ENCODE results near the gene PTPRD.
A peak's percentile ranks its signal among the peaks of the same experiment; 100 is the strongest.

PTPRD gene

DNA sequence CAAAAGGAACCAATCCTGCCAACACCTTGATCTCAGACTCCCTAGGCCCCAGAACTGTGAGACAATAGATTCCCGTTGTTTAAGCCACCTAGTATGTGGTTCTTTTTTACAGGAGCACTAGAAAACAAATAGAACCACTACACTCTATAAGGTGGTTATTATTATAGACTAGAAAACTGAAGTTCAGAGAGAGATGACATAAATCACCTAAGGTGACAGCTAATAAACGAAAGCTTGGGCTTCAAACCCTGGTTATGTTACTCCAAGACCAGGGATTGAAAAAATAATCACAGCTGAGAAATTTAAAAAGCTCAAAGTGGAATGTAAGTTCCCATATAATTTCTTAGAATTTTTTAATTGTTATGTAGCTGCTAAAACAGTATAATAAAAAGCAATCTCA, 2097.1 kb downstream of the PTPRD start:
- Histone ChIP-seq H3K9me3 (ENCODE audit: insufficient read depth, low read depth, low read length) (no peaks in the 10 kb centered on the region), H3F3A (ENCODE audit: low read depth) (no peaks in the 10 kb centered on the region), H3K36me3 (ENCODE audit: insufficient read depth, low read length) (peaks cover 50% of the 10 kb centered on the region), H3K9me2 (replicated peaks; ENCODE audit: low read depth, low read length) (no peaks in the 10 kb centered on the region), H2AFZ (ENCODE audit: low read length) (no peak overlapping the region), H3K79me2 (ENCODE audit: insufficient read depth, low read length) (peaks cover 4% of the 10 kb centered on the region; the same call in 1 of the 2 replicates), H3K27me3 (ENCODE audit: insufficient read depth, low read length, poor library complexity, severe bottlenecking) (no peaks in the 10 kb centered on the region), H4K20me1 (ENCODE audit: insufficient read depth, low read length, poor library complexity, severe bottlenecking) (peaks cover 3% of the 10 kb centered on the region), H3K9ac (ENCODE audit: low read depth, low read length, poor library complexity, severe bottlenecking) (no peak overlapping the region), H3K4me2 (ENCODE audit: low read depth, low read length, poor library complexity, severe bottlenecking) (no peak overlapping the region), H3K4me3 (ENCODE audit: low read length, poor library complexity, severe bottlenecking) (no peak overlapping the region), H3K4me1 (ENCODE audit: insufficient read depth, low read length, poor library complexity, severe bottlenecking) (no peaks in the 10 kb centered on the region)
- no peak for TF ChIP-seq EZH2phosphoT487 (IDR thresholded peaks at IDR 0.05; ENCODE audit: borderline replicate concordance)
- TF ChIP-seq, protein P1, sequence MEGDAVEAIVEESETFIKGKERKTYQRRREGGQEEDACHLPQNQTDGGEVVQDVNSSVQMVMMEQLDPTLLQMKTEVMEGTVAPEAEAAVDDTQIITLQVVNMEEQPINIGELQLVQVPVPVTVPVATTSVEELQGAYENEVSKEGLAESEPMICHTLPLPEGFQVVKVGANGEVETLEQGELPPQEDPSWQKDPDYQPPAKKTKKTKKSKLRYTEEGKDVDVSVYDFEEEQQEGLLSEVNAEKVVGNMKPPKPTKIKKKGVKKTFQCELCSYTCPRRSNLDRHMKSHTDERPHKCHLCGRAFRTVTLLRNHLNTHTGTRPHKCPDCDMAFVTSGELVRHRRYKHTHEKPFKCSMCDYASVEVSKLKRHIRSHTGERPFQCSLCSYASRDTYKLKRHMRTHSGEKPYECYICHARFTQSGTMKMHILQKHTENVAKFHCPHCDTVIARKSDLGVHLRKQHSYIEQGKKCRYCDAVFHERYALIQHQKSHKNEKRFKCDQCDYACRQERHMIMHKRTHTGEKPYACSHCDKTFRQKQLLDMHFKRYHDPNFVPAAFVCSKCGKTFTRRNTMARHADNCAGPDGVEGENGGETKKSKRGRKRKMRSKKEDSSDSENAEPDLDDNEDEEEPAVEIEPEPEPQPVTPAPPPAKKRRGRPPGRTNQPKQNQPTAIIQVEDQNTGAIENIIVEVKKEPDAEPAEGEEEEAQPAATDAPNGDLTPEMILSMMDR (conservative IDR thresholded peaks at IDR 0.05; ENCODE audit: low read length) = no peak

DNA sequence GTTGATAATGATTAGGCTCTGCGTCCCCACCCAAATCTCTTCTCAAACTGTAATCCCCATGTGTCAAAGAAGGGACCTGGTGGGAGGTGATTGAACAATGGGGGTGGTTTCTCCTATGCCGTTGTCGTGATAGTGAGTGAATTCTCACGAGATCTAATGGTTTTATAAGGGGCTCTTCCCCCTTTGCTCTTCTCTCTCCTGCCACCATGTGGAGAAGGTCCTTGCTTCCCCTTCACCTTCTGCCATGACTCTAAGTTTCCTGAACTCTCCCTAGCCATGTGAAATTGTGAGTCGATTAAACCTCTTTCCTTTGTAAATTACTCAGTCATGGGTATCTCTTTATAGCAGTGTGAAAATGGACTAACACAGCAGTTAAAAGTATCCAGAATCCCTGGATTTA, 2098.0 kb downstream of the PTPRD start:
- H3K36me3 ChIP-seq (ENCODE audit: insufficient read depth, low read length) = peaks cover 41% of the 10 kb centered on the region
- no peak overlapping the region for H3K4me3 ChIP-seq (ENCODE audit: low read length, poor library complexity, severe bottlenecking)
- H3K9ac ChIP-seq (ENCODE audit: low read depth, low read length, poor library complexity, severe bottlenecking) = no peak overlapping the region
- H3K9me2 ChIP-seq (replicated peaks; ENCODE audit: low read depth, low read length) = no peaks in the 10 kb centered on the region
- no peaks in the 10 kb centered on the region for H3K27me3 ChIP-seq (ENCODE audit: insufficient read depth, low read length, poor library complexity, severe bottlenecking)
- H3K9me3 ChIP-seq (ENCODE audit: insufficient read depth, low read depth, low read length) = no peaks in the 10 kb centered on the region
- H2AFZ ChIP-seq (ENCODE audit: low read length) = no peak overlapping the region
- no peaks in the 10 kb centered on the region for H3K4me1 ChIP-seq (ENCODE audit: insufficient read depth, low read length, poor library complexity, severe bottlenecking)
- H3K4me2 ChIP-seq (ENCODE audit: low read depth, low read length, poor library complexity, severe bottlenecking) = no peak overlapping the region
- peaks cover 4% of the 10 kb centered on the region; the same call in 1 of the 2 replicates for H3K79me2 ChIP-seq (ENCODE audit: insufficient read depth, low read length)
- no peak for TF ChIP-seq EZH2phosphoT487 (IDR thresholded peaks at IDR 0.05; ENCODE audit: borderline replicate concordance)
- TF ChIP-seq, protein P1 (conservative IDR thresholded peaks at IDR 0.05; ENCODE audit: low read length) = peak; percentile 32; the same call in 1 of the 2 replicates
- no peaks in the 10 kb centered on the region for H3F3A ChIP-seq (ENCODE audit: low read depth)
- H4K20me1 ChIP-seq (ENCODE audit: insufficient read depth, low read length, poor library complexity, severe bottlenecking) = peaks cover 3% of the 10 kb centered on the region

- Histone ChIP-seq H3F3A (ENCODE audit: low read depth) (no peaks in the 10 kb centered on the region), H3K79me2 (ENCODE audit: insufficient read depth, low read length) (peaks cover 4% of the 10 kb centered on the region; the same call in 1 of the 2 replicates), H3K9ac (ENCODE audit: low read depth, low read length, poor library complexity, severe bottlenecking) (no peak overlapping the region), H3K36me3 (ENCODE audit: insufficient read depth, low read length) (peaks cover 25% of the 10 kb centered on the region), H3K27me3 (ENCODE audit: insufficient read depth, low read length, poor library complexity, severe bottlenecking) (no peaks in the 10 kb centered on the region), H3K9me2 (replicated peaks; ENCODE audit: low read depth, low read length) (no peaks in the 10 kb centered on the region), H3K4me3 (ENCODE audit: low read length, poor library complexity, severe bottlenecking) (no peak overlapping the region), H3K4me1 (ENCODE audit: insufficient read depth, low read length, poor library complexity, severe bottlenecking) (no peaks in the 10 kb centered on the region), H3K4me2 (ENCODE audit: low read depth, low read length, poor library complexity, severe bottlenecking) (no peak overlapping the region), H3K9me3 (ENCODE audit: insufficient read depth, low read depth, low read length) (no peaks in the 10 kb centered on the region), H2AFZ (ENCODE audit: low read length) (no peak overlapping the region), H4K20me1 (ENCODE audit: insufficient read depth, low read length, poor library complexity, severe bottlenecking) (peaks cover 3% of the 10 kb centered on the region)
- TF ChIP-seq, protein P1 (conservative IDR thresholded peaks at IDR 0.05; ENCODE audit: low read length) = no peak
- TF ChIP-seq EZH2phosphoT487 (IDR thresholded peaks at IDR 0.05; ENCODE audit: borderline replicate concordance) = no peak
Observed at GRCh38 chr9:8508671-8509290, 2104.0 kb downstream of the PTPRD start.

Measured in Loucy (cell line).